GM23338 (cell line): ENCODE measurements around the gene RNF8. TPM values are rescaled to one million over a fixed set of nuclear protein-coding genes. Genes with fewer than 3 reads are reported as not detected.

Experiments
- ATAC-seq: fragments of 200-7000 bp; cut with Tn5 transposase; 3 replicates; pipeline ENCODE4 v1.9.1; 2020
- DNase-seq: peaks from one replicate; pipeline ENCODE4 v3.0.0-alpha.2; 2015; ENCODE audit warnings: low spot score
- H2AFZ ChIP-seq: fragments of 200-600 bp; sonication (generic); 2 replicates; pipeline ENCODE4 v1.8.0; 2016; ENCODE audit warnings: antibody characterized with exemption, mild to moderate bottlenecking, moderate library complexity
- H3F3A ChIP-seq: fragments of 200-600 bp; sonication (generic); replicated peaks from 2 replicates; pipeline ENCODE4 v1.8.0; 2017; ENCODE audit warnings: antibody characterized with exemption, mixed run types, low read depth
- H3K27ac ChIP-seq: fragments of 200-600 bp; sonication (generic); 2 replicates; pipeline ENCODE4 v1.6.1; 2016; ENCODE audit warnings: low read depth
- H3K27me3 ChIP-seq: fragments of 200-600 bp; sonication (generic); 2 replicates; pipeline ENCODE4 v1.8.0; 2016; ENCODE audit warnings: mild to moderate bottlenecking, mixed run types, moderate library complexity; ENCODE audit not compliant: insufficient read depth
- H3K36me3 ChIP-seq: fragments of 200-600 bp; sonication (generic); 2 replicates; pipeline ENCODE4 v1.8.0; 2016; ENCODE audit warnings: mild to moderate bottlenecking; ENCODE audit not compliant: insufficient read depth
- H3K4me1 ChIP-seq: fragments of 200-600 bp; sonication (generic); 2 replicates; pipeline ENCODE4 v1.8.0; 2016; ENCODE audit warnings: mild to moderate bottlenecking, moderate library complexity; ENCODE audit not compliant: insufficient read depth
- H3K4me2 ChIP-seq: fragments of 200-600 bp; sonication (generic); 2 replicates; pipeline ENCODE4 v1.7.1; 2017; ENCODE audit warnings: mixed run types
- H3K4me3 ChIP-seq: fragments of 200-600 bp; sonication (generic); 2 replicates; pipeline ENCODE4 v1.6.1; 2016; ENCODE audit warnings: mixed run types
- H3K79me2 ChIP-seq: fragments of 200-600 bp; sonication (generic); replicated peaks from 2 replicates; pipeline ENCODE4 v1.8.0; 2017; ENCODE audit warnings: mild to moderate bottlenecking; ENCODE audit not compliant: insufficient read depth
- H3K9me2 ChIP-seq: fragments of 200-600 bp; sonication (generic); 2 replicates; pipeline ENCODE4 v1.8.0; 2017; ENCODE audit not compliant: insufficient read depth
- H4K20me1 ChIP-seq: fragments of 200-600 bp; sonication (generic); replicated peaks from 2 replicates; pipeline ENCODE4 v1.8.0; 2017; ENCODE audit warnings: mild to moderate bottlenecking; ENCODE audit not compliant: insufficient read depth
- H3K27ac Mint-ChIP-seq: 2 replicates; pipeline ENCODE4 v1.8.0; 2020; ENCODE audit warnings: inconsistent platforms, mild to moderate bottlenecking, moderate library complexity, mixed read lengths
- H3K27me3 Mint-ChIP-seq: 3 replicates; pipeline ENCODE4 v1.8.0; 2022; ENCODE audit warnings: low read depth, mild to moderate bottlenecking, moderate library complexity, mixed read lengths, inconsistent platforms; ENCODE audit not compliant: insufficient read depth, poor library complexity
- H3K36me3 Mint-ChIP-seq: 3 replicates; pipeline ENCODE4 v1.8.0; 2021; ENCODE audit warnings: low read depth, mild to moderate bottlenecking, inconsistent platforms, moderate library complexity, mixed read lengths
- H3K4me1 Mint-ChIP-seq: 3 replicates; pipeline ENCODE4 v1.8.0; 2020; ENCODE audit warnings: mild to moderate bottlenecking, inconsistent platforms, mixed read lengths
- H3K4me3 Mint-ChIP-seq: 3 replicates; pipeline ENCODE4 v1.8.0; 2021; ENCODE audit warnings: moderate library complexity, mild to moderate bottlenecking, inconsistent platforms, mixed read lengths
- H3K9me3 Mint-ChIP-seq: 3 replicates; pipeline ENCODE4 v1.8.0; 2020; ENCODE audit warnings: moderate library complexity, mild to moderate bottlenecking, inconsistent platforms, mixed read lengths
- EZH2 ChIP-seq: fragments of 200-600 bp; sonication (generic); IDR thresholded peaks from one replicate; pipeline ENCODE4 v1.8.0; 2017; ENCODE audit warnings: antibody characterized with exemption, mild to moderate bottlenecking, low read depth; ENCODE audit not compliant: unreplicated experiment
- EZH2phosphoT487 ChIP-seq: fragments of 200-600 bp; sonication (generic); IDR thresholded peaks from one replicate; pipeline ENCODE4 v1.8.1; 2018; ENCODE audit warnings: antibody characterized with exemption; ENCODE audit not compliant: unreplicated experiment
- NANOG ChIP-seq: IDR thresholded peaks from 2 replicates; pipeline ENCODE4 v1.6.1; 2016; ENCODE audit warnings: antibody characterized with exemption, borderline replicate concordance
- POLR2AphosphoS5 ChIP-seq: IDR thresholded peaks from 2 replicates; pipeline ENCODE4 v1.6.1; 2016; ENCODE audit warnings: antibody characterized with exemption, low read depth
- ZNF114 ChIP-seq: fragments of 250-450 bp; sonication (Bioruptor Pico); IDR thresholded peaks from 2 replicates; pipeline ENCODE4 v1.5.0; 2020; ENCODE audit warnings: mild to moderate bottlenecking, moderate library complexity
- ZNF331 ChIP-seq: fragments of 250-450 bp; sonication (Bioruptor Pico); IDR thresholded peaks from 2 replicates; pipeline ENCODE4 v1.5.0; 2020; ENCODE audit warnings: low read depth, mild to moderate bottlenecking, moderate library complexity
- polyA plus RNA-seq: library from polyadenylated mRNA; unstranded; fragments of >200 nt; fragmentation: Nextera tagmentation; extraction: Ambion mirVana; gene quantifications from 2 replicates; pipeline ENCODE4 v1.2.1, GENCODE V29; 2016
- total RNA-seq: library from RNA; depleted of rRNA; stranded (reverse); fragments of >200 nt; shearing (Covaris generic); gene quantifications from 2 replicates; pipeline ENCODE4 v1.2.3, GENCODE V29; 2014
- TF ChIP-seq, protein P1 (sequence below): IDR thresholded peaks from one replicate; pipeline ENCODE4 v1.6.1; 2018; ENCODE audit warnings: antibody characterized with exemption; ENCODE audit not compliant: unreplicated experiment
- TF ChIP-seq, protein P2 (sequence below): fragments of 250-450 bp; sonication (Bioruptor Pico); IDR thresholded peaks from 2 replicates; pipeline ENCODE4 v1.5.0; 2020; ENCODE audit warnings: mild to moderate bottlenecking, moderate library complexity
- TF ChIP-seq, protein P3 (sequence below), 2 experiments: fragments of 200-600 bp in 1 of 2; sonication (generic) in 1 of 2; conservative IDR thresholded peaks; 2 replicates each; pipeline versions ENCODE4 v1.5.1 to v1.6.1; 2016 to 2017; ENCODE audit warnings: antibody characterized with exemption in 2 of 2, low read depth in 2 of 2, mild to moderate bottlenecking in 2 of 2, moderate library complexity in 1 of 2
- TF ChIP-seq, protein P4 (sequence below): IDR thresholded peaks from 2 replicates; pipeline ENCODE4 v1.6.1; 2016; ENCODE audit warnings: antibody characterized with exemption

The RNF8 gene
- total and polyA plus RNA-seq, 2 experiments from 2014 or later: 41.6 to 55.2 TPM

DNA sequence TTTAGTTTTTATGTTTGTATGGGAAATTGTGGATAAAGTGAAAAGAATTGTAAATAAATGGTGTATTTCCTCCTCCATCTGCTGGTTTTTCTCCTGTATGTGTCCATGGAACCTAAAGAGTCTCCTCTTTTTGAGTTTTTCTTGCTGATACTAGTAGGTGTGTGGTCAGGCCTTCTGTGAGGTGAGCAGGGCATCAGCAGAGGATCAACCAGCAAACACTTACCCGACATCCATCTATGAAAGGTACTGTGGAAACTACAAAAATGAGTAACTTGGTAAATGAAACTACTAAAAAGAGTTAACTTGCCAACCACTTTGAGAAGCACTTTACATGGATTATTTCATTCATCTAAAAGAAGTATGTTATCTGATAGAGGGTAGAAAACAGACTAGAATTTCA is 20.9 kb upstream of the RNF8 start:
- H3K27ac Mint-ChIP-seq: no peak overlapping the region
- H3K27me3 Mint-ChIP-seq: no peaks in the 10 kb centered on the region
- H3K36me3 Mint-ChIP-seq: peaks cover 19% of the 10 kb centered on the region; the same call in 2 of the 3 replicates
- H3K4me3 Mint-ChIP-seq: no peak overlapping the region
- H2AFZ ChIP-seq: no peak overlapping the region
- no peaks in the 10 kb centered on the region for H3K9me2 ChIP-seq
- no peak overlapping the region for H3K4me2 ChIP-seq
- H3K79me2 ChIP-seq: no peaks in the 10 kb centered on the region
- DNase-seq (no peak), ATAC-seq (no peak)
- H3K27me3 ChIP-seq: no peaks in the 10 kb centered on the region
- no peaks in the 10 kb centered on the region for H4K20me1 ChIP-seq
- H3K36me3 ChIP-seq: peaks cover 5% of the 10 kb centered on the region; the same call in 1 of the 2 replicates
- H3F3A ChIP-seq: no peaks in the 10 kb centered on the region
- H3K4me3 ChIP-seq: no peak overlapping the region
- no peaks in the 10 kb centered on the region for H3K9me3 Mint-ChIP-seq
- no peaks in the 10 kb centered on the region for H3K4me1 Mint-ChIP-seq
- H3K27ac ChIP-seq: no peak overlapping the region
- TF ChIP-seq, protein P1, sequence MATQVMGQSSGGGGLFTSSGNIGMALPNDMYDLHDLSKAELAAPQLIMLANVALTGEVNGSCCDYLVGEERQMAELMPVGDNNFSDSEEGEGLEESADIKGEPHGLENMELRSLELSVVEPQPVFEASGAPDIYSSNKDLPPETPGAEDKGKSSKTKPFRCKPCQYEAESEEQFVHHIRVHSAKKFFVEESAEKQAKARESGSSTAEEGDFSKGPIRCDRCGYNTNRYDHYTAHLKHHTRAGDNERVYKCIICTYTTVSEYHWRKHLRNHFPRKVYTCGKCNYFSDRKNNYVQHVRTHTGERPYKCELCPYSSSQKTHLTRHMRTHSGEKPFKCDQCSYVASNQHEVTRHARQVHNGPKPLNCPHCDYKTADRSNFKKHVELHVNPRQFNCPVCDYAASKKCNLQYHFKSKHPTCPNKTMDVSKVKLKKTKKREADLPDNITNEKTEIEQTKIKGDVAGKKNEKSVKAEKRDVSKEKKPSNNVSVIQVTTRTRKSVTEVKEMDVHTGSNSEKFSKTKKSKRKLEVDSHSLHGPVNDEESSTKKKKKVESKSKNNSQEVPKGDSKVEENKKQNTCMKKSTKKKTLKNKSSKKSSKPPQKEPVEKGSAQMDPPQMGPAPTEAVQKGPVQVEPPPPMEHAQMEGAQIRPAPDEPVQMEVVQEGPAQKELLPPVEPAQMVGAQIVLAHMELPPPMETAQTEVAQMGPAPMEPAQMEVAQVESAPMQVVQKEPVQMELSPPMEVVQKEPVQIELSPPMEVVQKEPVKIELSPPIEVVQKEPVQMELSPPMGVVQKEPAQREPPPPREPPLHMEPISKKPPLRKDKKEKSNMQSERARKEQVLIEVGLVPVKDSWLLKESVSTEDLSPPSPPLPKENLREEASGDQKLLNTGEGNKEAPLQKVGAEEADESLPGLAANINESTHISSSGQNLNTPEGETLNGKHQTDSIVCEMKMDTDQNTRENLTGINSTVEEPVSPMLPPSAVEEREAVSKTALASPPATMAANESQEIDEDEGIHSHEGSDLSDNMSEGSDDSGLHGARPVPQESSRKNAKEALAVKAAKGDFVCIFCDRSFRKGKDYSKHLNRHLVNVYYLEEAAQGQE: no peak
- TF ChIP-seq EZH2phosphoT487 (no peak), ZNF331 (CRISPR knock-in tag) (no peak), NANOG (no peak), EZH2 (no peak), ZNF114 (CRISPR knock-in tag) (no peak), POLR2AphosphoS5 (no peak)
- TF ChIP-seq, protein P2, sequence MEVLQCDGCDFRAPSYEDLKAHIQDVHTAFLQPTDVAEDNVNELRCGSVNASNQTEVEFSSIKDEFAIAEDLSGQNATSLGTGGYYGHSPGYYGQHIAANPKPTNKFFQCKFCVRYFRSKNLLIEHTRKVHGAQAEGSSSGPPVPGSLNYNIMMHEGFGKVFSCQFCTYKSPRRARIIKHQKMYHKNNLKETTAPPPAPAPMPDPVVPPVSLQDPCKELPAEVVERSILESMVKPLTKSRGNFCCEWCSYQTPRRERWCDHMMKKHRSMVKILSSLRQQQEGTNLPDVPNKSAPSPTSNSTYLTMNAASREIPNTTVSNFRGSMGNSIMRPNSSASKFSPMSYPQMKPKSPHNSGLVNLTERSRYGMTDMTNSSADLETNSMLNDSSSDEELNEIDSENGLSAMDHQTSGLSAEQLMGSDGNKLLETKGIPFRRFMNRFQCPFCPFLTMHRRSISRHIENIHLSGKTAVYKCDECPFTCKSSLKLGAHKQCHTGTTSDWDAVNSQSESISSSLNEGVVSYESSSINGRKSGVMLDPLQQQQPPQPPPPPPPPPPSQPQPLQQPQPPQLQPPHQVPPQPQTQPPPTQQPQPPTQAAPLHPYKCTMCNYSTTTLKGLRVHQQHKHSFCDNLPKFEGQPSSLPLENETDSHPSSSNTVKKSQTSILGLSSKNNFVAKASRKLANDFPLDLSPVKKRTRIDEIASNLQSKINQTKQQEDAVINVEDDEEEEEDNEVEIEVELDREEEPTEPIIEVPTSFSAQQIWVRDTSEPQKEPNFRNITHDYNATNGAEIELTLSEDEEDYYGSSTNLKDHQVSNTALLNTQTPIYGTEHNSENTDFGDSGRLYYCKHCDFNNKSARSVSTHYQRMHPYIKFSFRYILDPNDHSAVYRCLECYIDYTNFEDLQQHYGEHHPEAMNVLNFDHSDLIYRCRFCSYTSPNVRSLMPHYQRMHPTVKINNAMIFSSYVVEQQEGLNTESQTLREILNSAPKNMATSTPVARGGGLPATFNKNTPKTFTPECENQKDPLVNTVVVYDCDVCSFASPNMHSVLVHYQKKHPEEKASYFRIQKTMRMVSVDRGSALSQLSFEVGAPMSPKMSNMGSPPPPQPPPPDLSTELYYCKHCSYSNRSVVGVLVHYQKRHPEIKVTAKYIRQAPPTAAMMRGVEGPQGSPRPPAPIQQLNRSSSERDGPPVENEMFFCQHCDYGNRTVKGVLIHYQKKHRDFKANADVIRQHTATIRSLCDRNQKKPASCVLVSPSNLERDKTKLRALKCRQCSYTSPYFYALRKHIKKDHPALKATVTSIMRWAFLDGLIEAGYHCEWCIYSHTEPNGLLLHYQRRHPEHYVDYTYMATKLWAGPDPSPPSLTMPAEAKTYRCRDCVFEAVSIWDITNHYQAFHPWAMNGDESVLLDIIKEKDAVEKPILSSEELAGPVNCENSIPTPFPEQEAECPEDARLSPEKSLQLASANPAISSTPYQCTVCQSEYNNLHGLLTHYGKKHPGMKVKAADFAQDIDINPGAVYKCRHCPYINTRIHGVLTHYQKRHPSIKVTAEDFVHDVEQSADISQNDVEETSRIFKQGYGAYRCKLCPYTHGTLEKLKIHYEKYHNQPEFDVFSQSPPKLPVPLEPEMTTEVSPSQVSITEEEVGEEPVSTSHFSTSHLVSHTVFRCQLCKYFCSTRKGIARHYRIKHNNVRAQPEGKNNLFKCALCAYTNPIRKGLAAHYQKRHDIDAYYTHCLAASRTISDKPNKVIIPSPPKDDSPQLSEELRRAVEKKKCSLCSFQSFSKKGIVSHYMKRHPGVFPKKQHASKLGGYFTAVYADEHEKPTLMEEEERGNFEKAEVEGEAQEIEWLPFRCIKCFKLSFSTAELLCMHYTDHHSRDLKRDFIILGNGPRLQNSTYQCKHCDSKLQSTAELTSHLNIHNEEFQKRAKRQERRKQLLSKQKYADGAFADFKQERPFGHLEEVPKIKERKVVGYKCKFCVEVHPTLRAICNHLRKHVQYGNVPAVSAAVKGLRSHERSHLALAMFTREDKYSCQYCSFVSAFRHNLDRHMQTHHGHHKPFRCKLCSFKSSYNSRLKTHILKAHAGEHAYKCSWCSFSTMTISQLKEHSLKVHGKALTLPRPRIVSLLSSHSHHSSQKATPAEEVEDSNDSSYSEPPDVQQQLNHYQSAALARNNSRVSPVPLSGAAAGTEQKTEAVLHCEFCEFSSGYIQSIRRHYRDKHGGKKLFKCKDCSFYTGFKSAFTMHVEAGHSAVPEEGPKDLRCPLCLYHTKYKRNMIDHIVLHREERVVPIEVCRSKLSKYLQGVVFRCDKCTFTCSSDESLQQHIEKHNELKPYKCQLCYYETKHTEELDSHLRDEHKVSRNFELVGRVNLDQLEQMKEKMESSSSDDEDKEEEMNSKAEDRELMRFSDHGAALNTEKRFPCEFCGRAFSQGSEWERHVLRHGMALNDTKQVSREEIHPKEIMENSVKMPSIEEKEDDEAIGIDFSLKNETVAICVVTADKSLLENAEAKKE (CRISPR knock-in tag): no peak
- TF ChIP-seq, protein P3, sequence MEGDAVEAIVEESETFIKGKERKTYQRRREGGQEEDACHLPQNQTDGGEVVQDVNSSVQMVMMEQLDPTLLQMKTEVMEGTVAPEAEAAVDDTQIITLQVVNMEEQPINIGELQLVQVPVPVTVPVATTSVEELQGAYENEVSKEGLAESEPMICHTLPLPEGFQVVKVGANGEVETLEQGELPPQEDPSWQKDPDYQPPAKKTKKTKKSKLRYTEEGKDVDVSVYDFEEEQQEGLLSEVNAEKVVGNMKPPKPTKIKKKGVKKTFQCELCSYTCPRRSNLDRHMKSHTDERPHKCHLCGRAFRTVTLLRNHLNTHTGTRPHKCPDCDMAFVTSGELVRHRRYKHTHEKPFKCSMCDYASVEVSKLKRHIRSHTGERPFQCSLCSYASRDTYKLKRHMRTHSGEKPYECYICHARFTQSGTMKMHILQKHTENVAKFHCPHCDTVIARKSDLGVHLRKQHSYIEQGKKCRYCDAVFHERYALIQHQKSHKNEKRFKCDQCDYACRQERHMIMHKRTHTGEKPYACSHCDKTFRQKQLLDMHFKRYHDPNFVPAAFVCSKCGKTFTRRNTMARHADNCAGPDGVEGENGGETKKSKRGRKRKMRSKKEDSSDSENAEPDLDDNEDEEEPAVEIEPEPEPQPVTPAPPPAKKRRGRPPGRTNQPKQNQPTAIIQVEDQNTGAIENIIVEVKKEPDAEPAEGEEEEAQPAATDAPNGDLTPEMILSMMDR (conservative IDR thresholded peaks at IDR 0.05; ENCODE audit: low read depth in 2 of 2): no peak
- TF ChIP-seq, protein P4, sequence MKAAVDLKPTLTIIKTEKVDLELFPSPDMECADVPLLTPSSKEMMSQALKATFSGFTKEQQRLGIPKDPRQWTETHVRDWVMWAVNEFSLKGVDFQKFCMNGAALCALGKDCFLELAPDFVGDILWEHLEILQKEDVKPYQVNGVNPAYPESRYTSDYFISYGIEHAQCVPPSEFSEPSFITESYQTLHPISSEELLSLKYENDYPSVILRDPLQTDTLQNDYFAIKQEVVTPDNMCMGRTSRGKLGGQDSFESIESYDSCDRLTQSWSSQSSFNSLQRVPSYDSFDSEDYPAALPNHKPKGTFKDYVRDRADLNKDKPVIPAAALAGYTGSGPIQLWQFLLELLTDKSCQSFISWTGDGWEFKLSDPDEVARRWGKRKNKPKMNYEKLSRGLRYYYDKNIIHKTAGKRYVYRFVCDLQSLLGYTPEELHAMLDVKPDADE: no peak
- no peaks in the 10 kb centered on the region for H3K4me1 ChIP-seq
